ENCODE data around the gene PRKAG2.

Gene PRKAG2

DNA sequence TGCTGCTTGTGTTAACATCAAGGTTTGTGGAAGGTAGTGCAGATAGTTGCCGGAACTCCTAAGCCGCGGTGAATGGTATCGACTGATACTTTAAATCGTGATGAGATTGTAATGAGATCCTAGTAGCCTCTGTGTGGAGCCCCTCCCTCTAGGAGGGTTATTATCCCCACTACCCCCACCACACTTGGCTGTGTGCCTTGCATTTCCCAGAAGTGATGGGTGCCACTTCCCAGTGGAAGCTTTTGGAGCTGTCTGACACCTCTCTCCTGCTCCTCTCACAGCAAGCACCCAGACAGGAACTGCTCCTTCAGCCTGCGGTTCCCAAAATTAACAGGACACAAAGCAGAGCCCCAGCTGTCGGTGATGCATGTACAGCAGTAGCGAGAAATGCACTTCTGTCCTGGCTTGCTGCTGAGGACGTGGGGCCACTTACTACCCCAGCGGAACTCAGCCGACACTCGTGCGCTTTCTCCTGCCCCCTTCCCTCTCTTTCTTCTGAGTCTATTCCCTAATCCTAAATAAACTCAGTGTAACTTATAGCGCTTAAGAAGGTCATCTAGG is 52.5 kb downstream of the PRKAG2 start:
- DNase-seq (ENCODE audit: low read depth): no peak
- H3K4me3 ChIP-seq (ENCODE audit: low read depth, low read length): no peak overlapping the region

- no peak overlapping the region for H3K4me3 ChIP-seq (ENCODE audit: low read depth, low read length)
- DNase-seq (ENCODE audit: low read depth): no peak
Observed at GRCh38 chr7:151823566-151824372, 53.1 kb downstream of the PRKAG2 start.

- no peak for DNase-seq (ENCODE audit: low read depth)
- no peak overlapping the region for H3K4me3 ChIP-seq (ENCODE audit: low read depth, low read length)
Observed at GRCh38 chr7:151822541-151823181, 54.3 kb downstream of the PRKAG2 start.

DNA sequence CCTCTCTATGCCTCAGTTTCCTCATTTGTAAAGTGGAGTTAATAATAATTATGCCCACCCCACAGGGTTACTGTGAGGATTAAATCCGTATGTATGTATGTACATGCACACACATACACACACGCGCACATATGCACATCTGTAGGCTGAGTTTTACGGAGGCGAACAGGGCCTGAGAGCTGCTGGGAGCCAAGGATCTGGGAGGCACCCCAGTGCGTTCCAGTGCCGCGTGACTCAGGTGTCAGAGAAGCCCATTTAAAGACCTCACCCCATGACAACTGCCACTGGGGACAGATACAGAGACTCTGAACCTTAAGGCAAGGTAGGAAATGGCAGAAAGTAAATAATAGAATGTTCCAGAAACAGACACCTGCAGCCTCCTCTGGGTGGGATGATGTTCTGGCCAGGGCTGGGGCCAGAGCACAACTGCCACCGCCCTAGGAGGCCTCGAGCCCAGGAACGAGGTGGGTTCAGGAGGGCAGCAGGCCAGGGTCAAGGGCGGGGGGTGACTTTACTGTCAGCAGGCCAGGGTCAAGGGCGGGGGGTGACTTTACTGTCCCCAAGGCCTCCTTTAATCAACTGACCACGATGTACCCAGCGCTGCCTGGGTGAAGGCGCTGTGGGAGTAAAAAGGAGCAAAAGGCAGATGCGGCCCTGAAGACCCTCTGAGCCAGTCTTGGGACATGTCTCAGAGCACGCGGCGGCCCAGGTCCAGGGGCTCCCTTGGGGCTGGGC is 54.9 kb downstream of the PRKAG2 start:
- no peak overlapping the region for H3K4me3 ChIP-seq (ENCODE audit: low read depth, low read length)
- DNase-seq (ENCODE audit: low read depth): no peak

DNA sequence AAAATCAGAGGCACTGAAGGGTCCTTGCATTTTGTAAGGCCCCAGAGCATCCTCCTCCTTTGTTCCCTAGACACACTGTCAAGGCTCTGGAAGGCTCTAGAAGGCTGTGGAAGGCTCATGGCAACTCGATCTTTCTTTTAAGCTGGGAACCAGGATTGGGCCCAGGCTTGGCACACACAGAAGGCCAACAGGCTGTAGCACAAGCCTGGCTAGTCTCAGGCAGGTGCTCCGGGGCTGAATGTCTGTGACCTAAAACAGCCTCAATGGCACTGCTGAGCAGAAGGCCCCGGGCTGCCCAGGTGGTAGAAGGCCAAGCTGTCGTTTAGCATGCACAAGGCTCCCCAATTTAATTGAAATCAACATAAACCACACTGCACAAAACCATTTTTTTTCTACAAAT is 55.7 kb downstream of the PRKAG2 start:
- H3K4me3 ChIP-seq (ENCODE audit: low read depth, low read length): no peak overlapping the region
- DNase-seq (ENCODE audit: low read depth): no peak

DNA sequence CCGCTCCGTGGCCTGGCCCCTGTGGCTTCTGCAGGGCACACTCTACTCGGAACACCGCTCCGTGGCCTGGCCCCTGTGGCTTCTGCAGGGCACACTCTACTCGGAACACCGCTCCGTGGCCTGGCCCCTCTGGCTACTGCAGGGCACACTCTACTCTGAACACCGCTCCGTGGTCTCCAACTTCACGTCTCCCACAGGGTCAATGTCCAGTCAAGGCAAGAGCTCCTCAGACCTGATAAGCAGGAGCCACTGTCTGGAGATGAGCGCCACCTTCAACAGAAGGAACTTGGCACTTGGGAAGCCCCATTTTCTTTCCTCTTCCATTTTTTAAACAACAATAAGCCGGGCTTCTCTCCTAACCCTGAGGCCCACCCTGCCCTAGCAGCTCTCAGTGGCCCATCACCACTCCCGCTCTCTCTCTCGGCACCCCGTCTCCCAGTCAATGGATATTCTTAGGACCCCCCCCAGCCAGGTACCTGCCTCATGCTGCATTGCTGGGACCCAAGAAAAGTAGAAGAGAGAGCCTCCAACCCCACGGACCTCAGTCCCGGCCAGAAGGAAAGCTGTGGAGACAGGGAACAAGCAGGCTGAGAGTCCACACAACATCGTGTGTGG is 56.3 kb downstream of the PRKAG2 start:
- DNase-seq (ENCODE audit: low read depth): no peak
- no peak overlapping the region for H3K4me3 ChIP-seq (ENCODE audit: low read depth, low read length)

DNA sequence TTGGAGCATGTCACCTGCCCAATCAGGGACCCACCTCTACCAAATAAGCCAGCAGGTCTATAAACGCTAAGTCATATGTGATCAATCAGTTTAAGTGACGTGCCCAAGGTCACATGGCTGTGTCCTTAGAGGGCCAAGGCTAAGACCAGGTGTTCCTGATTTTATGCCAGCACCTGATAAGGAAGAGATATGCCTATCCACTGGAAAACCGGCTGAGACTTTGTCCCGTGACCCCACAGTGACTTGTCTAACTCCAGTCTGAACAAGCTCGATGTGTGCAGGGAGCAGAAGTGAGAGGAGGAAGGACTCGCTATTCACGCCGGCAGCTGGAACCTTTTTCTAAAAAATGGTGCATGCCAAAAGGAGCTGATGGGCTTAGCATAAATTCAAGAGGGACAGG is 57.0 kb downstream of the PRKAG2 start:
- no peak for DNase-seq (ENCODE audit: low read depth)
- no peak overlapping the region for H3K4me3 ChIP-seq (ENCODE audit: low read depth, low read length)

DNA sequence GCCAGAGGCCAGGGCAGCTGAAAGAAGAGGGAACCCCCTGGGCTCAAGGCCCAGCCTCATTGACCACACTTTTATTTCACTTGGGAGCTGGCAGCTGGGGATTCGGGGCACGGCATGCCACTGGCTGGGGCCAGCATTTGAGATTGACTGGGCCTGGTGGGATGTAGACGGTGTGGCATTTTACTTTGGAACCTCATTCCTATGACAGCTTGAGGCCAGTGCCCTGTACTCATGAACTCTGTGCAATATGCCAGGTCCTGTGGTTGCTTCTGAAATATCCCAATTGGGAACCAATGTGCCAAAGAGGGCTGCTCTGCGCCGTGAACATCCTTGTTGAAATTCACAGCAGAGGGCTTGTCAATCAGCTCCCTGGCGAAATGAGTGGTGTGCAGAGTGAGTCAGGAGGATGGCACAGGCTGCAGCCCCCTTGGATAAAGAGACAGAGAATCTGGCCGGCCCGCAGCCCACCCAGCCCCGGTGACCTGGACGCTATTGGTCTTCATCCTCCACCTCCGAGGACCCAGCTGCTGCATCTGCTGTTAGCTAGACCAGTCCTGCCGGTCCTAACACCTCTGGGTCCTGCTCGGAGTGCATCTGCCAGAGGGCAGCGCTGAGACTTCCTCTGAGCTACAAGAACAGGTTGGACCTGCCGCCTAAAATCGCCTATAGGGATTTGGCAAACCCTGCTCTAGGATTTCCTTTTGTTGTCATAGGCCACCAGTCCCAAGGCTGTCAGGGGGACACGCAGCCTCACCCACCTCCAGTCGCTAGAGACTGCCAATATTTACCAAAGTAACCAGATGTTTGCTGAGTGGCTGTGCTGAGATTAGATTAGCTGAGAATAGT is 58.0 kb downstream of the PRKAG2 start:
- no peak for DNase-seq (ENCODE audit: low read depth)
- no peak overlapping the region for H3K4me3 ChIP-seq (ENCODE audit: low read depth, low read length)

DNA sequence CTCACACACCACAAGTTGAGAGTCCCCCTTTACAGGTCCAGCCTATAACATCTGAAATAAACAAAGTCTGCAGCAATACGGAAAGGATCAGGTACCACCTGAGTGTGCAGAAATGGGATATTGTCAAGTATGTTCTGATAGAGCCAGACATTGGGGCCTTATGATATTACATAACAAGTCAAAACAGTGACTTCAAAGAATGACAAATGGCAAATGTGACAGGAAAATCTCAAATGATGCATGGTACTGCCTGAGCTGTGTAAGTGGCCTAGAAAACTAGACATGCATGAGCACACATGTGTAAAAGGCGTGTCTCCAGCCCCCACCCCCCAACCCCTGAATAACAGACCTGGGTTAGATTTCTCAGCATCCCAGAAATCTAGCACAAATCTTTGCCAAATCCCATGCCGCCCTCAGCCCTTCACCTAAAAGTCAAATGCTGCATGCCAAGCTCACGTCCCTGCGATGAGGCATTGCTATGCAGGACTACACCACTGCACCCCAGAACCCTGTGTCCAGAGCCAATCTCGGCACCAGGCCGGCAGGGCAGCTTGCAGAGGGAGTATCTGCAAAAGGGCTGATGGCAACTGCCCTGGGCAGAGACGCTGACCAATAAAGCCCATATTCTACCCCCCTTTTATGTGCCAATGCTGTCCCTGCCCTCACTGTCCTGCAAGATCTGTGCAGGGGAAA is 58.8 kb downstream of the PRKAG2 start:
- no peak overlapping the region for H3K4me3 ChIP-seq (ENCODE audit: low read depth, low read length)
- no peak for DNase-seq (ENCODE audit: low read depth)

DNA sequence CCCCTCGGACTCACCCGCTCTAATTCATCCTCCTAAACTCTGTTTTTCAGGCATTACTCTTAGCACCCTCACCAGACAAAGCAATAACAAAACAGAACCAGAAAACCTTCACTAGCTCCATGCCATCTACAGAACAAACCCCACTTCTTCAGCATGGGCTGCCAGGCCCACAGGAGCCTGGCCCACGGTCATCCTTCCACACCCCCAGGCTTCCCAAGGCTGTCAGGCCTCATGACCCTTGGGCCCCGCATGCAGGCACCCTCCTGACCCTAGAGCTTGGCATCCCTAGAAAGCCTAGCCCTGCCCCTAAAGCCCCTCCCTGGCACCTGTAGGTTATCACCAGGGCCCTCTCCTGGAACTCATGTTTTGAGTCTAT is 59.6 kb downstream of the PRKAG2 start:
- no peak overlapping the region for H3K4me3 ChIP-seq (ENCODE audit: low read depth, low read length)
- DNase-seq (ENCODE audit: low read depth): no peak

DNA sequence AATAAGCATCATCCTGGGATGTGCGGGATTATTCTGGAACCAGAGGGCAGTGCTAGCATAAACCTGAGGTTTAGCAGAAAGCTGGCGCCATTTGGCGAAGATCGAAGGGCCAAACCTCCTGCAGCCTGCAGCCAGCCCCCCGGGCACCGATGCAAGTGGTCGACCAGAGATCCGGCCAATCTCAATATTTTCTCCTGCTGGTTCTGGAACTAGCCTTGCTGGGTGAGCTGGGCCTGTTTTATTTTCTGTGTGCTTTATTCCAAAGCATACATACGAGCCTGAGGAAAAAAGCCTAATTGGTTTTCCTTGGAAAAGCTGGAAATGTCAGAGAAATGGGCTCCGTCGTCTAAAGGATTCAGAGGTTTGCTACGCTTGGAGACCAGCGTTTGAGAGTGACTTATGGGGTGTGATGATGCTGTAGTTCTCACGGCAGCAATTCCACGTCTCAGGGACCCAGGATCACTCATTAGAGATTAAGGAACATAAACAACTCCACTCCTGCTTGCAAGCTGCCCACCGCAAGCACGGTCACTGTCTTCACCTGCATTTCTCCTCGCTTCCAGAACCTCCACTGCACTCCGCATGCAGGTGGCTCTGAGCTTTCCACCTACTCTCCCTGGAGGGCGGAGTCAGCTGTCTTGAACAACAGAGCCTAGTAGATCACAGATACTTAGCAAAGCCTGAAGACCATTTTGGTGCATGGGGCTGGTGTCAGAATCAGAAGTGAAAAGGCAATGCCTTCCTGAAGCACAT is 60.2 kb downstream of the PRKAG2 start:
- DNase-seq (ENCODE audit: low read depth): no peak
- no peak overlapping the region for H3K4me3 ChIP-seq (ENCODE audit: low read depth, low read length)

- no peak overlapping the region for H3K4me3 ChIP-seq (ENCODE audit: low read depth, low read length)
- no peak for DNase-seq (ENCODE audit: low read depth)
Observed at GRCh38 chr7:151815419-151815818, 61.5 kb downstream of the PRKAG2 start.

GRCh38 chr7:151814400-151815009 is 62.4 kb downstream of the PRKAG2 start:
- DNase-seq (ENCODE audit: low read depth): no peak
- H3K4me3 ChIP-seq (ENCODE audit: low read depth, low read length): no peak overlapping the region

- no peak overlapping the region for H3K4me3 ChIP-seq (ENCODE audit: low read depth, low read length)
- DNase-seq (ENCODE audit: low read depth): no peak
Observed at GRCh38 chr7:151813997-151814396, 62.9 kb downstream of the PRKAG2 start.

GRCh38 chr7:151813445-151813844 is 63.5 kb downstream of the PRKAG2 start:
- DNase-seq (ENCODE audit: low read depth): no peak
- H3K4me3 ChIP-seq (ENCODE audit: low read depth, low read length): no peak overlapping the region

GRCh38 chr7:151812967-151813366 is 63.9 kb downstream of the PRKAG2 start:
- no peak for DNase-seq (ENCODE audit: low read depth)

GRCh38 chr7:151810441-151811232 is 66.3 kb downstream of the PRKAG2 start:
- H3K4me3 ChIP-seq (ENCODE audit: low read depth, low read length): no peak overlapping the region
- DNase-seq (ENCODE audit: low read depth): no peak

More at GRCh38 chr7:151812967-151813366, 63.9 kb downstream of the PRKAG2 start:
- no peak overlapping the region for H3K4me3 ChIP-seq (ENCODE audit: low read depth, low read length)

Measured in skeletal muscle cell (primary cell).